SIG-M5 (cell line): Measurements from ENCODE around the gene PRICKLE4.
"Not testable (repeated sequence)": the region's sequence is repeated elsewhere in the genome, so short reads cannot be mapped to it uniquely, and the experiment has no call there.

ENCODE experiments used
- DNase-seq: peaks from one replicate; lab custom pipeline; 2025; lab: John Stamatoyannopoulos, UW

The PRICKLE4 gene

GRCh38 chr6:41746107-41746506 is 34.5 kb upstream of the PRICKLE4 start:
- no peak for DNase-seq

- DNase-seq = no peak
Observed at GRCh38 chr6:41747256-41748101, 33.1 kb upstream of the PRICKLE4 start, which contains the start of gene PGC. Gene PGC (minus strand): TSS chr6:41747397. CDS start chr6:41747334, 63 bp downstream.

GRCh38 chr6:41748102-41748477 is 32.5 kb upstream of the PRICKLE4 start:
- no peak for DNase-seq

GRCh38 chr6:41748542-41748941 is 32.0 kb upstream of the PRICKLE4 start:
- no peak for DNase-seq

- DNase-seq = no peak
Observed at GRCh38 chr6:41750374-41750773, 30.2 kb upstream of the PRICKLE4 start.

- DNase-seq = no peak
Observed at GRCh38 chr6:41755895-41756294, 24.7 kb upstream of the PRICKLE4 start.

GRCh38 chr6:41756354-41756753 is 24.2 kb upstream of the PRICKLE4 start:
- DNase-seq = no peak

- no peak for DNase-seq
Observed at GRCh38 chr6:41757271-41757670, 23.3 kb upstream of the PRICKLE4 start.

GRCh38 chr6:41757931-41758640 is 22.5 kb upstream of the PRICKLE4 start:
- no peak for DNase-seq

- DNase-seq = no peak
Observed at GRCh38 chr6:41758641-41759035, 21.9 kb upstream of the PRICKLE4 start.

- DNase-seq = no peak
Observed at GRCh38 chr6:41759106-41759904, 21.3 kb upstream of the PRICKLE4 start.

- DNase-seq = no peak
Observed at GRCh38 chr6:41759905-41760579, 20.5 kb upstream of the PRICKLE4 start.

- no peak for DNase-seq
Observed at GRCh38 chr6:41763470-41763869, 17.1 kb upstream of the PRICKLE4 start.

- not testable (repeated sequence) for DNase-seq
Observed at GRCh38 chr6:41766043-41766664, 14.4 kb upstream of the PRICKLE4 start.

- no peak for DNase-seq
Observed at GRCh38 chr6:41767112-41767833, 13.3 kb upstream of the PRICKLE4 start.

GRCh38 chr6:41768545-41769308 is 11.9 kb upstream of the PRICKLE4 start:
- no peak for DNase-seq

GRCh38 chr6:41769376-41769775 is 11.2 kb upstream of the PRICKLE4 start:
- DNase-seq = no peak

GRCh38 chr6:41770381-41771057 is 10.1 kb upstream of the PRICKLE4 start:
- no peak for DNase-seq
